GM18499 (cell line): ENCODE measurements around the gene PPP1R13B.

Source experiments
- ATAC-seq: cut with Tn5 transposase; IDR thresholded peaks from one replicate; pipeline ENCODE4 v1.9.1; 2021; ENCODE audit warnings: moderate number of reproducible peaks; ENCODE audit not compliant: insufficient read depth, unreplicated experiment

PPP1R13B gene

DNA sequence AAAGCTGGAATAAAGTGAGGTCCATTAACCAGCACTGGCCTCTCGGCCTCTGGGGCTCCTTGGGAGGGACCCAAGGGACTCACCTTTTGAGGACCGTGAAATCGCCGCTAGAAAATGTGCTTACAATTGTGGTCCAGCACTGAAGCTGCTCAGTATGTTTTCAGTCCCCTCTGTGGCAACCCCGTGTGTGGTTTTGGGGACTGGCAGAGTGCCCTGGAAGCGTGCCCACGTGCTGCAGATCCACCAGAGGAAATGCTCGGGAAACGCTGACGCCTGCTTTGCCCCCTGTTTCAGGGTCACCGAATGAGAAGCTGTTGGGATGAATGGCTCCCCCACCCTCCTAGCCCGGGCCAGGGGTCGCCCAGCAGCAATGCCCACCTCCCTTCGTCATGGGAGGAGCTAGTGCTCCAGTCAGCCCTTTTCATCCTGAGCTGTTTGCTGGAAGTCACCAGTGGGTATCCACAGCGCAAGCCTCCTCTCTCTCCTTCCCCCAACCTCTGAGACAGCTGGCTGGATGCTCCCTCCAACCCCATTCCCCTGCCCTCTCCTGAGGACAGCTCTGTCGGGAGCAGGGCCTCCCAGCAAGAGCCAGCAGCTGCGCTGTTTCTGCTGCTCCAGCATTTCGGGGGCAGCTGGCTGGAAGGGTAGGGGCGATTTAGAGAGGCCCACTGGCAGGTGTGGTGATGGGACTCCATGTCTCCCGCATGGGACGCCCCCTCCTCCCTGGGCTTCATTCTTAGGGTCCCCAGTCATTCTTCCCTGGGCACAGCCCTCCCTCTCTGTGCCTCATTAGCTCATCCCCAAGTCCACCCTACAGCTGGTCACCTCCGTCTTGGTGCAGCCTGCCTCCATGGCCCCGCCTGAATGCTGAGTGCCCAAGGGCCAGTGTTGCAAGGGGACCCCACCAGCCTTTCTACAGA is 33.2 kb upstream of the PPP1R13B start:
- ATAC-seq = no peak

DNA sequence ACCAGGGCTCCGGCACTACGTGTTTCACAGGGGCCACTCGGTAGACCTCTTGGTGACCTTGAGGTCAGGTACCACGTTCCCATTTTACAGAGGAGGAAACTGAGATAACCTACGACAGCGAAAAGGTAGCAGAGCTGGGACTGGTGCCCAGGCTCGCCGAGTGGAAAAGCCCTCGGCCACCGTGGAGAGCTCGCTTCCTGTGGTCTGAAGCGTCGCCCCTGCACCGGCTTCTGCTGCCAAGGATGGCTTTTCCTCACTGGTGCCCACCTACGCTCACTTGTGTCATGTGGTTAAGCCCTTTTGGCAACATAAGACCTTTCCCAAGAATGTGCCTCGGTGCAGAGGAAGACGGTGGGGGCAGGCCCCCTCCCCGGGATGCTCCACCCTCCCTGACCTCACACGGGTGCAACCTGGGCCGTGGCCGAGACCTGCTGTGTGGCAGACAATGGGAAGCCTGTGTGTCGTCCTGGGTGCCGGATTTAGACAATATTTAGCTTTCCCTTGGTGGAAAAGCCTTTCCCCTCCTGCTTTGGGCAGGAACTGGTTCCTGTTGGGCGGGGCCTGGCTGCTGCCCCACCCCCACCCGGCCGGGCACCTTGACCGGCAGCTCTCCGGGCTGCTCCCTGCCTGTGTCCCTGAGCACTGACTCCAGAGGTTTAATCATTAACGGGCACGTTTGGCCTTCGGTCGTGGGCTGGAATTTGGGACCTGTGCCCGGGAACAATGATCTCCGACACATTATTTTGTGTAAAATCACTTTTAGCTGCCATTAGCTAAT is 32.4 kb upstream of the PPP1R13B start:
- no peak for ATAC-seq

GRCh38 chr14:103879118-103879569 is 31.8 kb upstream of the PPP1R13B start:
- ATAC-seq = no peak

GRCh38 chr14:103878180-103878579 is 30.8 kb upstream of the PPP1R13B start:
- ATAC-seq = no peak

DNA sequence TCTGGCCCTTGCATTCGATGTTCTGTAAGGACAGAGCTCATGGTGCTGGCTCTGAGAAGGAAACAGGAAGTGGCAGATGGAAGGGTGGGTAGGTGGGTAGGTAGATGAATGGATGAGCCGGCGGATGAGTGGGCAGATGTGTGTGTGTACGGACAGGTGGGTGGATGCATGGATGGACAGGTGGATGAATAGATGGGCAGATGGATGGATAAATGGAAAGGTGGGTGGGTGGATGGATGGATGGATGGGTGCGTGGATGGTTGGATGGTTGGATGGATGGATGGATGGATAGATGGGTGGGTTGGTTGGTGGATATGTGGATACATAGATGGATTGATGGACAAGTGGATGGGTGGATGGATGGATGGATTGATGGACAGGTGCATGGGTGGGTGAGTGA is 27.6 kb upstream of the PPP1R13B start:
- ATAC-seq = no peak

GRCh38 chr14:103872481-103873113 is 25.2 kb upstream of the PPP1R13B start:
- no peak for ATAC-seq

DNA sequence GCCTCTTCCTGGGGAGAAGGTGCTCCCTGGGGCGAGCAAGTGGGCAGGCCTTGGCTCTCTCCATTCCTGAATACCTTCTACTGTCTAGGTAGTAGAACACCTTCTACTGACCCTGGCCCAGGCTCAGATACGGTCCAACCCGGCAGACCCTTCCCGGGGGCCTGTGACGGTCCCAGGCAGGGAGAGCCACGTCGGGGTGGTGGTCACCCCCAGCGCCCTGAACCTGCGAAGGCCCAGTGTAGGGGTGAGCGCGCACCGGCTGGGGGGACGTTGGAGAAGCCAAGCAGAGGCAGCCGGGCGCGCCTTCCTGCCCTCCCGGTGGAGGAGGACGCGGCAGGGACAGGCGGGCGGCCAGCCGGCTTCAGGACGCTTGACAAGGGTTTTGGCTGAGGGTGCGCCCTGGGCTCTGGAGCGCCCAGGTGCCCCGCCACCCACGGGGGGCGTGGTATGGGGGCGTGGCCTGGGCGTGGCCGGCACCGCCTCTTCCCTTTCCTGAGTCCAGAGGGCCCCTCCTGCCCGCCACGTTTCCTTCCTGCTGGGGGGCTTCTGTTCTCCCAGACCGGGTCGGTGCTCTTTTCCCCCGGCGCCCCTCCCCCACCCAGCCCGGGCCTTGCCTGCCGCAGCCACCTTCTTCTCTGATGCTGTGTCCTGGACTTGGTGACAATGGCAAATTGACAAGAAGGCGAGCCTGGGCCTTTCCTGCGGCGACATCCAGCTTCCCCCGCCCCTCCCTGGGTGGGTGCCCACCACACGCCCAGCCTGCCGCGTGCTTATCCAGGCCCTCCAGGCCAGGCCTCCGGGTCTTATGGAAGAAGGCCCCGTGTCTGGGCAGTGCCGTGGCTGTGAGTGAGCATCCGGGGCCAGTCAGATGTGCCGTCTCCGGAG is 24.5 kb upstream of the PPP1R13B start:
- ATAC-seq = no peak

- no peak for ATAC-seq
Measured at GRCh38 chr14:103870891-103871595, 23.7 kb upstream of the PPP1R13B start.

- ATAC-seq = no peak
Measured at GRCh38 chr14:103870144-103870876, 22.9 kb upstream of the PPP1R13B start.

GRCh38 chr14:103869406-103870143 is 22.2 kb upstream of the PPP1R13B start:
- no peak for ATAC-seq

DNA sequence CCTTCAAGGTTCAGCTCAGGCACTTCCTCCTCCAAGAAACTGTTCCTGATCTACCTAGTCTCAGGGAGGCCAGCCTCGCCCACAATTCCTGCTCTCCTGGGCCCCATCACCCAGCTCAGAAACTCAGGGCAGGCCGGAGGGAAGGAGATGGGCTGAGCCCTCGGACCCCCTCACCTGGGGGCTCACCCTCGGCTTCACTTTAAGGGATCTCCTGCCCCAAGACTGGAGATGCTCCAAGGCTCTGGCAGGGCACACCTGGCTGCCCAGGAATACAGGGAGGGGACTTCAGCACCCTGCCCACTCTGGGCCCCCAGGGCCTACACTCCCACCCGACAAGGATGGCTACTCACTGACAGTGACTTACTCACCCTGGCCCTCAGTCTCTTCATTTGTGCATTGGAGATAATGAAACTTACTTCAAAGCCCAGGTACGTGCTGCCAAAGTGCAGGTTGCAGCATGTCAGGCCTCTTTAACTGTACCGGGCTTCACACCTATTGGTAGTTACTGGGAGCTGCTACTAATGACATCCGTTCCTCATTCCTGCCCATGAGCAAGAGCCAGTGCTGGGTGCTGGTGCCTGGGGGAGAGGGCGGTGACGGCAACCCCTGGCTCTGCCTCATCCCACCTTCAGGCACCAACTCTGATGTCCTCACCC is 21.0 kb upstream of the PPP1R13B start:
- ATAC-seq = no peak

DNA sequence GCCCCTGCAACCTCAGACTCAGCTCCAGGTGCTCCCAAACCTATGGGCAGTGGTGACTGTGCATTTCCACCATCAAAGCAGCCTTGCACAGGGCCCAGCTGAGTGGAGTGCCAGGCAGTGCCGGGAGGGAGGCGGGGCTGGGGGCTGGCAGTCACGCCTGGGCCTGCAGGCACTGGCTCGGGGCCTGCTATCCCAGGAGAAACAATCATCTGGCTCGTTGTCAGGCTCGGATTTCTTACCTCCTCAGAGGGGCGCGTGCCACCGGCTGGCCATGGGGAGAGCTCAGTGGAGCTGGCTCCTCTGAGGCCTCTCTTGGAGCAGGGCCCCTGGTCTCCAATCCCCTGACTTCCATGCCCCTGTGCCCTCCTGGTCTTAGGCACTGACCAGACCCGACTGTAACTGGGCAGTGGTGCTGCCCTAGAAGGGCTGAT is 20.2 kb upstream of the PPP1R13B start:
- no peak for ATAC-seq

- ATAC-seq = no peak
Measured at GRCh38 chr14:103867020-103867419, 19.6 kb upstream of the PPP1R13B start.

DNA sequence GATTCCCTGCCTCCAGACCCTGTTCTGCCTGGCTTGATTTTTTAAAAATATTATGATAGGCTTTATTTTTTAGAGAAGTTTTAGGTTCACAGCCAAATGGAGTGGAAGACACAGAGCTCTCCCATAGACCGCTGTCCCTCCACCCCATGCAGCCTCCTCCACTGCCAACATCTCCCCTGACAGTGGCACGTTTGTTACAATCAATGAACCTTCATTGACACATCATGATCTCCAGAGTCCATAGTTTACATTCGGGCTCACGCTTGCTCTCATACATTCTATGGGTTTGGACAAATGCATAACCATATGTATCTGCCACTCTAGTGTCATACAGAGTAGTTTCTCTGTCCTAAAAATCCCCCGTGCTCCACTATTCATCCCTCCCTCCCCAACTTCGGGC is 15.9 kb upstream of the PPP1R13B start:
- ATAC-seq = no peak

- no peak for ATAC-seq
Measured at GRCh38 chr14:103862393-103862782, 15.0 kb upstream of the PPP1R13B start.

DNA sequence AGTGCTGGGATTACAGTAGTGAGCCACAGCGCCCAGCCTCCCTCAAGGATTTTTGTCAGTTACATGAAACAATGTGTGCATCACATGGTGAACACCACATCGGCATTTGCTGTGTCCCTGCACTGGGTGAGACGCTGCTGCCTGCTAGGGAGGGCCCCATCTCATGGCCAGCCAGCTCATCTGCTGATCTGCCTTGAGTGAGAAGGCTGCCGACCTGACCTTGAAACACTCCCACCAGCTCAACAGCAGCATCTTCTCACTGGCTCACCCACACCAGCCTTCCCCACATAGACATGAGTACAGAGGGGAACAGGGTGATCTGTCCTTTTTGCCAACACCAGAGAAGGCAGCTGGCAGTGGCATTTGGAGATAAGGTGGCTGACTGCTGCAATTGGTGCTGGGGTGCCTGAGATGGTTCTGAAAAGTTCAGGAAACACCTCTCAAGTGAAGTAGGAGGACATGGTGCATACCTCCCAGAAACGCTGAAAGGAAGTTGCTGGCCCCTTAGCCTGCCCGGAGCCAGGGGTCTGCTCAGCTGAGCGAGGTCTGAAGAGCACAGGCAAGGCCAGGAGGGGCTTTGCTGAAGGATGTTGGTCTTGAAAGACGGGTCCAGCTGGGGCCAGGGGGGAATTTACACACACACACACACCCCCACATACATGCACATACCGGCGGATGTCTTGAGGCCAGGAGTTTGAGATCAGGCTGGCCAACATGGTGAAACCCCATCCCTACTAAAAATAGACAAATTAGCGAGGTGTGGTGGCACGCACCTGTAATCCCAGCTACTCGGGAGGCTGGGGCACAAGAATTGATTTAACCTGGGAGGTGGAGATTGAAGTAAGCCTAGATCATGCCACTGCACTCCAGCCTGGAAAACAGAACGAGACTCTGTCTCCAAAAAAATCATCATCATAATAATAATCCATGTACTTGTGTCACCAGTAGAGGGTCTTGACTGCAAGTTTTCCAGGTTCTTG is 14.3 kb upstream of the PPP1R13B start:
- no peak for ATAC-seq
